GM04504 (cell line): ENCODE data around the gene RBMY1E.
"Not testable (repeated sequence)": the region's sequence is repeated elsewhere in the genome, so short reads cannot be mapped to it uniquely, and the experiment has no call there.

ENCODE experiments used
- DNase-seq: peaks from one replicate; pipeline ENCODE4 v3.0.0-alpha.2; 2012; ENCODE audit warnings: low read depth

RBMY1E gene

GRCh38 chrY:21917932-21918331 lies at the start of gene RBMY1E:
Gene RBMY1E (minus strand): TSS chrY:21918032. CDS start chrY:21916054, 1,978 bp downstream.
- DNase-seq = not testable (repeated sequence)

- not testable (repeated sequence) for DNase-seq
These were observed 23.4 kb downstream of the RBMY1E start, which contains the start of gene RBMY1D for GRCh38 chrY:21894426-21894825. Gene RBMY1D (minus strand): TSS chrY:21894526. CDS start chrY:21892513, 2,013 bp downstream.

GRCh38 chrY:21869407-21870076 lies 48.3 kb downstream of the RBMY1E start:
- DNase-seq = not testable (repeated sequence)
